Natural killer cell (primary cell): ENCODE measurements around the gene TMPRSS6. TPM values are rescaled to one million over a fixed set of nuclear protein-coding genes. Genes with fewer than 3 reads are reported as not detected.

Experiments
- ATAC-seq, 3 donors: fragments of 150-1000 bp in 2 of 3; fragments of 200-7000 bp in 1 of 3; cut with Tn5 transposase; 1 replicate in 1 of 3; 2 replicates in 2 of 3; pipeline ENCODE4 v1.10.0; 2021; ENCODE audit warnings: mild to moderate bottlenecking in 2 of 3, moderate library complexity in 2 of 3
- DNase-seq, 2 donors: peaks; one replicate each; pipeline versions ENCODE4 v3.0.0 to v3.0.0-alpha.2; 2013 to 2021; ENCODE audit warnings: mixed read lengths in 1 of 2
- H3K27ac ChIP-seq: one replicate; pipeline ENCODE4 v1.5.1; 2013; ENCODE audit warnings: mild to moderate bottlenecking, low read length
- H3K27me3 ChIP-seq: one replicate; pipeline ENCODE4 v1.6.1; 2013; ENCODE audit warnings: low read length; ENCODE audit not compliant: control insufficient read depth, insufficient read depth
- H3K36me3 ChIP-seq: one replicate; pipeline ENCODE4 v1.6.1; 2013; ENCODE audit warnings: low read length; ENCODE audit not compliant: control insufficient read depth, insufficient read depth
- H3K4me1 ChIP-seq: one replicate; pipeline ENCODE4 v1.6.1; 2013; ENCODE audit warnings: low read length; ENCODE audit not compliant: control insufficient read depth, insufficient read depth
- H3K4me3 ChIP-seq: one replicate; pipeline ENCODE4 v1.5.1; 2013; ENCODE audit warnings: low read length
- H3K9me3 ChIP-seq: one replicate; pipeline ENCODE4 v1.6.1; 2013; ENCODE audit warnings: low read length; ENCODE audit not compliant: control insufficient read depth, insufficient read depth
- H3K27ac Mint-ChIP-seq, 2 donors: one replicate each; pipeline ENCODE4 v1.8.0; 2022; ENCODE audit warnings: mild to moderate bottlenecking in 2 of 2, mixed read lengths in 2 of 2, moderate library complexity in 1 of 2
- H3K27me3 Mint-ChIP-seq, 2 donors: one replicate each; pipeline ENCODE4 v1.8.0; 2022; ENCODE audit warnings: low read depth in 2 of 2, mixed read lengths in 2 of 2
- H3K36me3 Mint-ChIP-seq: one replicate; pipeline ENCODE4 v1.8.0; 2022; ENCODE audit warnings: mixed read lengths
- H3K4me1 Mint-ChIP-seq, 2 donors: one replicate each; pipeline ENCODE4 v1.8.0; 2022; ENCODE audit warnings: mixed read lengths in 2 of 2
- H3K4me3 Mint-ChIP-seq: one replicate; pipeline ENCODE4 v1.8.0; 2022; ENCODE audit warnings: mild to moderate bottlenecking, moderate library complexity, mixed read lengths
- H3K9me3 Mint-ChIP-seq, 2 donors: one replicate each; pipeline ENCODE4 v1.8.0; 2022; ENCODE audit warnings: mixed read lengths in 2 of 2
- WGBS: methylation state at CpG from one replicate; pipeline ENCODE4 v1.1.7; 2013; ENCODE audit warnings: missing lambda C conversion rate; ENCODE audit not compliant: insufficient coverage; 5-methylcytosine and 5-hydroxymethylcytosine counted together
- intact Hi-C: fragments of 100-400 bp; cut with micrococcal nuclease; formaldehyde crosslinking; loops from one replicate; pipeline ENCODE4 v1.14.2; 2022
- total RNA-seq, 4 donors: library from RNA; stranded (reverse); fragments of 120-200 nt in 1 of 4; gene quantifications; one replicate each; pipeline versions ENCODE4 v1.2.3 to v1.2.4, GENCODE V29; 2013 to 2022
- TF ChIP-seq, protein P1 (sequence below): fragments of 200-600 bp; IDR thresholded peaks from one replicate; pipeline ENCODE4 v1.8.0; 2022; ENCODE audit warnings: antibody characterized with exemption

TMPRSS6 gene
- total RNA-seq, 3 donors from 2014 or later (not counting 1 experiment from before 2014, with no cell fraction given): 1.1 to 4.7 (median 3.4) TPM

- TF ChIP-seq, protein P1, sequence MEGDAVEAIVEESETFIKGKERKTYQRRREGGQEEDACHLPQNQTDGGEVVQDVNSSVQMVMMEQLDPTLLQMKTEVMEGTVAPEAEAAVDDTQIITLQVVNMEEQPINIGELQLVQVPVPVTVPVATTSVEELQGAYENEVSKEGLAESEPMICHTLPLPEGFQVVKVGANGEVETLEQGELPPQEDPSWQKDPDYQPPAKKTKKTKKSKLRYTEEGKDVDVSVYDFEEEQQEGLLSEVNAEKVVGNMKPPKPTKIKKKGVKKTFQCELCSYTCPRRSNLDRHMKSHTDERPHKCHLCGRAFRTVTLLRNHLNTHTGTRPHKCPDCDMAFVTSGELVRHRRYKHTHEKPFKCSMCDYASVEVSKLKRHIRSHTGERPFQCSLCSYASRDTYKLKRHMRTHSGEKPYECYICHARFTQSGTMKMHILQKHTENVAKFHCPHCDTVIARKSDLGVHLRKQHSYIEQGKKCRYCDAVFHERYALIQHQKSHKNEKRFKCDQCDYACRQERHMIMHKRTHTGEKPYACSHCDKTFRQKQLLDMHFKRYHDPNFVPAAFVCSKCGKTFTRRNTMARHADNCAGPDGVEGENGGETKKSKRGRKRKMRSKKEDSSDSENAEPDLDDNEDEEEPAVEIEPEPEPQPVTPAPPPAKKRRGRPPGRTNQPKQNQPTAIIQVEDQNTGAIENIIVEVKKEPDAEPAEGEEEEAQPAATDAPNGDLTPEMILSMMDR: no peak
- no peaks in the 10 kb centered on the region for H3K9me3 Mint-ChIP-seq
- H3K27me3 Mint-ChIP-seq: no peaks in the 10 kb centered on the region
- no peaks in the 10 kb centered on the region for H3K36me3 Mint-ChIP-seq
- Histone ChIP-seq H3K9me3 (no peaks in the 10 kb centered on the region), H3K4me3 (no peak overlapping the region), H3K4me1 (peaks cover under 1% of the 10 kb centered on the region), H3K27me3 (no peaks in the 10 kb centered on the region), H3K27ac (no peak overlapping the region), H3K36me3 (peaks cover 23% of the 10 kb centered on the region)
- H3K27ac Mint-ChIP-seq: no peak overlapping the region
- DNase-seq: no peak
- H3K4me1 Mint-ChIP-seq: no peaks in the 10 kb centered on the region
- no peak overlapping the region for H3K4me3 Mint-ChIP-seq
- 97% methylated on average over 28 of the region's 28 CpGs for WGBS
- ATAC-seq: no peak
- intact Hi-C loops: no loop called here
Observed at GRCh38 chr22:37058917-37059701, 50.4 kb downstream of the TMPRSS6 start.

DNA sequence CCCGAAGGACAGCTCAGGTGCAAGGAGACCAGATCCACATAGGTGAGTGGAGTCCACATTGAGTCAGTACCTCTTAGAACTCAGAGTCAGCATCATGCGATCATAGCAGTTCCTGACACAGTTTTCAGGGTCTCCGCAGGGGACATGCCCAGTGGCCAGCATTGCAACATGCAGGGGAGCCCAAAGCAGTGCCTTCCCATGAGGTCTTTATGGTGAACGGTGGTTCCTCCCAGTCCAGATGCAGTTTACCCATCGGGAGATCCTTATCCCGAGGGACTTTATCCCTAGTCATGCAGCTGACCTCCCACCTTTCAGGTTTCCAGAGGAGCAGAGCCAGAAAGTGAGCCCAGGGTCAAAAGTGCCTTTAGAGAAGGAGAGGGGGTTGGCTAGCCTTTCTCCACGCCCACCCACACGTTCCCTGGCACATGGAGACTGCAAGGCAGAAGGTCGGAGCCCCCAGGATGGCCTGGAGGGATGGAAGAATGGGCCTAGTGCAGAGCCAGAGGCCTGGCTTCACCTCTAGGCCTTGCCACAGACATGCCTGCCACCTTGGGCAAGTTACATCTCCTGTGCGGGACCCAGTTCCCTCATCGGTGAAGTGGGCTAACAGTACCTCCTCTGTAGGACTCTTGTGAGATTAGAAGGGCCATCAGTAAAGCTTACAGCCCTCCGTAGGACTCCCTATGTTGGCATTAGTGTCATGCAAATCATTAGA is 51.6 kb downstream of the TMPRSS6 start:
- Histone ChIP-seq H3K4me1 (peaks cover 11% of the 10 kb centered on the region), H3K9me3 (no peaks in the 10 kb centered on the region), H3K27me3 (no peaks in the 10 kb centered on the region), H3K4me3 (no peak overlapping the region), H3K27ac (no peak overlapping the region), H3K36me3 (peaks cover 23% of the 10 kb centered on the region)
- no peak overlapping the region for H3K4me3 Mint-ChIP-seq
- intact Hi-C loops: no loop called here
- DNase-seq (no peak), ATAC-seq (no peak)
- no peaks in the 10 kb centered on the region for H3K9me3 Mint-ChIP-seq
- no peaks in the 10 kb centered on the region for H3K36me3 Mint-ChIP-seq
- H3K27ac Mint-ChIP-seq: no peak overlapping the region
- TF ChIP-seq, protein P1: no peak
- no peaks in the 10 kb centered on the region for H3K4me1 Mint-ChIP-seq
- WGBS: 97% methylated on average over 12 of the region's 12 CpGs
- no peaks in the 10 kb centered on the region for H3K27me3 Mint-ChIP-seq

DNA sequence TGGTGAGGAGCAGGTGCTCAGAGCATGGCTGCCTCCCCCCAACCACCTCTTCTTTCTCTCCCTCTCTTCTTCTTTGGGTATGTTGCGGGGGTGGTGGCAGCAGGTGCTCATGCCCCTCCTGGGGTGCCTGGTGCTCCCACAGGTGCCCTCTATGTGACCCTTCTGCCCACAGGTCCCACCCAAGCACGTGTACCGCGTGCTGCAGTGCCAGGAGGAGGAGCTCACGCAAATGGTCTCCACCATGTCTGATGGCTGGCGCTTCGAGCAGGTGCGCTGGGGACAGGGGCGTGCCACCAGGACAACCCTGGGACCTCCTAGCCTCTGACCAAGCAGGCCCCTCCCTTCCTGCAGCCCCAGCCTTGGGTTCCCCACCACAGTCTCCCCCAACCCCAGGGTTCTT is 52.3 kb downstream of the TMPRSS6 start:
- Mint-ChIP-seq H3K9me3 (no peaks in the 10 kb centered on the region), H3K4me3 (no peak overlapping the region), H3K27me3 (no peaks in the 10 kb centered on the region), H3K36me3 (no peaks in the 10 kb centered on the region), H3K4me1 (peaks cover 0 to 6% of the 10 kb centered on the region in 2 donors), H3K27ac (no peak overlapping the region)
- WGBS: 85% methylated on average over 9 of the region's 9 CpGs
- Histone ChIP-seq H3K9me3 (no peaks in the 10 kb centered on the region), H3K27ac (no peak overlapping the region), H3K36me3 (peaks cover 23% of the 10 kb centered on the region), H3K4me1 (peaks cover 18% of the 10 kb centered on the region), H3K4me3 (no peak overlapping the region), H3K27me3 (no peaks in the 10 kb centered on the region)
- TF ChIP-seq, protein P1: no peak
- intact Hi-C loops: no loop called here
- no peak for ATAC-seq
- DNase-seq: no peak
